K562 (cell line): ENCODE results near the gene HSDL2. TPM values are rescaled to one million over a fixed set of nuclear protein-coding genes. Genes with fewer than 3 reads are reported as not detected.

Experiments used
- ATAC-seq: fragments of 200-7000 bp; cut with Tn5 transposase; 3 replicates; pipeline ENCODE4 v1.9.1; 2020; ENCODE audit warnings: moderate library complexity
- BruUV-seq: library from RNA; stranded (reverse); fragments of 400-500 nt; replicated peaks from 2 replicates; lab custom pipeline; 2021; lab: Mats Ljungman, UMichigan
- CTCF ChIA-PET: fragments of 300-600 bp; formaldehyde crosslinking; extraction: SDS; loops from one replicate; lab custom pipeline; 2021; ENCODE audit warnings: low intra/inter-chr PET ratio; lab: Yijun Ruan, JAX
- POLR2A ChIA-PET: fragments of 300-600, 350-650 bp; sonication (Branson Sonifier 250); formaldehyde crosslinking; extraction: SDS; loops from one replicate; lab custom pipeline; 2021; ENCODE audit warnings: antibody characterized with exemption, inconsistent platforms; lab: Yijun Ruan, JAX
- DNase-seq, 4 experiments: peaks; one replicate each; pipeline versions ENCODE4 v3.0.0 to v3.0.0-alpha.2; 2011 to 2018; ENCODE audit warnings: low spot score in 3 of 4, mixed read lengths in 3 of 4; ENCODE audit errors: extremely low read depth in 1 of 4
- FAIRE-seq: peaks from 2 replicates; lab custom pipeline; 2011; peaks lifted over from hg19 to GRCh38; lab: Jason Lieb, UNC
- H2AFZ ChIP-seq: 2 replicates; pipeline ENCODE4 v1.6.0; 2011; ENCODE audit warnings: low read depth, low read length, control low read depth, inconsistent platforms
- H3K27ac ChIP-seq: fragments of 200-600 bp; 3 replicates; pipeline ENCODE4 v1.8.0; 2011; ENCODE audit warnings: low read depth, mild to moderate bottlenecking, control low read depth, inconsistent platforms, low read length, moderate library complexity, mixed read lengths; ENCODE audit errors: extremely low read depth
- H3K27me3 ChIP-seq, 2 experiments: fragments of 300-600 bp in 1 of 2; 2 replicates in 1 of 2; 3 replicates in 1 of 2; pipeline versions ENCODE4 v1.6.0 to v1.8.0; 2011; ENCODE audit warnings: inconsistent platforms in 2 of 2, low read length in 2 of 2, mild to moderate bottlenecking in 1 of 2, mixed read lengths in 1 of 2, moderate library complexity in 1 of 2; ENCODE audit not compliant: control insufficient read depth in 2 of 2, insufficient read depth in 2 of 2
- H3K36me3 ChIP-seq: fragments of 300-600 bp; 3 replicates; pipeline ENCODE4 v1.8.0; 2011; ENCODE audit warnings: mild to moderate bottlenecking, low read length, inconsistent platforms; ENCODE audit not compliant: control insufficient read depth, insufficient read depth
- H3K4me1 ChIP-seq, 2 experiments: fragments of 200-600 bp in 1 of 2; replicated peaks in 1 of 2; 2 replicates in 1 of 2; 3 replicates in 1 of 2; pipeline versions ENCODE4 v1.5.1 to v1.8.0; 2011; ENCODE audit warnings: inconsistent platforms in 2 of 2, low read length in 2 of 2, mild to moderate bottlenecking in 1 of 2, mixed read lengths in 1 of 2, moderate library complexity in 1 of 2; ENCODE audit not compliant: control insufficient read depth in 2 of 2, insufficient read depth in 2 of 2
- H3K4me2 ChIP-seq: 2 replicates; pipeline ENCODE4 v1.6.1; 2011; ENCODE audit warnings: low read length, control low read depth, inconsistent platforms, mixed read lengths; ENCODE audit not compliant: insufficient read depth
- H3K4me3 ChIP-seq: fragments of 200-600 bp; sonication (generic), shearing (Covaris generic); 2 replicates; pipeline ENCODE4 v1.5.1; 2016; ENCODE audit warnings: control low read depth, inconsistent platforms
- H3K79me2 ChIP-seq: fragments of 200-600 bp; 3 replicates; pipeline ENCODE4 v1.8.0; 2011; ENCODE audit warnings: low read length, inconsistent platforms; ENCODE audit not compliant: control insufficient read depth, insufficient read depth
- H3K9ac ChIP-seq, 2 experiments: 2 replicates each; pipeline versions ENCODE4 v1.6.0 to v1.6.1; 2011; ENCODE audit warnings: low read depth in 2 of 2, low read length in 2 of 2, control low read depth in 1 of 2, inconsistent platforms in 1 of 2, mild to moderate bottlenecking in 1 of 2, mixed read lengths in 1 of 2; ENCODE audit not compliant: insufficient read depth in 1 of 2
- H3K9me1 ChIP-seq: one replicate; pipeline ENCODE4 v1.6.0; 2011; ENCODE audit warnings: inconsistent platforms, mild to moderate bottlenecking, low read length, moderate library complexity; ENCODE audit not compliant: control insufficient read depth, insufficient read depth
- H3K9me3 ChIP-seq: replicated peaks from 2 replicates; pipeline ENCODE4 v1.5.1; 2011; ENCODE audit warnings: low read depth, low read length, inconsistent platforms; ENCODE audit not compliant: control insufficient read depth, insufficient read depth
- H4K20me1 ChIP-seq: replicated peaks from 2 replicates; pipeline ENCODE4 v1.6.1; 2011; ENCODE audit warnings: low read length, inconsistent platforms, mixed read lengths; ENCODE audit not compliant: control insufficient read depth, insufficient read depth
- BHLHE40 ChIP-seq: IDR thresholded peaks from 2 replicates; pipeline ENCODE4 v1.6.1; 2011; ENCODE audit warnings: low read length, improper control_type of control experiment
- HDAC6 ChIP-seq: IDR thresholded peaks from 2 replicates; pipeline ENCODE4 v1.6.1; 2012; ENCODE audit warnings: low read depth, mild to moderate bottlenecking, control low read depth, inconsistent platforms, low read length, moderate library complexity
- NR2F6 ChIP-seq: fragments of 450-650 bp; formaldehyde crosslinking; IDR thresholded peaks from 2 replicates; pipeline ENCODE4 v1.4.0; 2020; ENCODE audit warnings: mild to moderate bottlenecking
- XRCC3 ChIP-seq: fragments of 450-650 bp; IDR thresholded peaks from 2 replicates; pipeline ENCODE4 v1.6.1; 2017; ENCODE audit warnings: mild to moderate bottlenecking, moderate library complexity
- ZBTB5 ChIP-seq: fragments of 450-650 bp; IDR thresholded peaks from 2 replicates; pipeline ENCODE4 v1.6.1; 2017; ENCODE audit warnings: antibody characterized with exemption
- ZNF197 ChIP-seq: fragments of 200-800 bp; sonication (Bioruptor generic); IDR thresholded peaks from 2 replicates; pipeline ENCODE4 v1.6.1; 2016; ENCODE audit warnings: low read depth, missing genetic modification characterization, missing compliant biosample characterization
- ZNF695 ChIP-seq: fragments of 450-650 bp; formaldehyde crosslinking; IDR thresholded peaks from 2 replicates; pipeline ENCODE4 v1.4.0; 2020; ENCODE audit warnings: mild to moderate bottlenecking, moderate library complexity
- WGBS: fragments of 100-300 bp; shearing (Covaris generic); methylation state at CpG from one replicate; pipeline ENCODE4 v1.1.6; 2016; ENCODE audit warnings: low coverage, mixed read lengths; ENCODE audit not compliant: insufficient coverage; ENCODE audit errors: missing lambda C conversion rate; 5-methylcytosine and 5-hydroxymethylcytosine counted together
- in situ Hi-C: fragments of 300-500 bp; cut with MboI; formaldehyde crosslinking; loops from 4 replicates; pipeline ENCODE4 v1.15.0; 2018; ENCODE audit warnings: inconsistent platforms, mixed read lengths
- intact Hi-C: fragments of 100-400 bp; cut with micrococcal nuclease; formaldehyde crosslinking; loops from 2 replicates; pipeline ENCODE4 v1.14.2; 2022
- polyA plus RNA-seq, 8 experiments: library from polyadenylated mRNA; depleted of rRNA in 4 of 8; stranded (reverse) in 5 of 8; unstranded in 3 of 8; fragments of >200 nt; fragmentation: Nextera tagmentation in 2 of 8; fragmentation: Illumina TruSeq in 1 of 8; extraction: Ambion mirVana in 2 of 8; extraction: Trizol in 1 of 8; gene quantifications; 2 replicates each; pipeline versions ENCODE4 v1.2.1 to v1.2.3, GENCODE V29; 2011 to 2014; ENCODE audit warnings: inconsistent platforms in 1 of 8, missing spikeins in 1 of 8
- total RNA-seq, 7 experiments: library from RNA; depleted of rRNA in 6 of 7; stranded (reverse); fragments of >200 nt in 6 of 7; fragmentation: Illumina TruSeq in 2 of 7; extraction: Trizol in 2 of 7; gene quantifications; 2 replicates each; pipeline versions ENCODE4 v1.2.1 to v1.2.3, GENCODE V29; 2011 to 2021; ENCODE audit warnings: low replicate concordance in 1 of 7

HSDL2 gene
- total and polyA plus RNA-seq, 9 of the 15 experiments (the other 6 are each of a cell fraction or from before 2014, with no cell fraction given), result 22.8 to 74.1 (median 35.6) TPM

- Histone ChIP-seq H4K20me1 (no peaks in the 10 kb centered on the region), H3K4me1 (peaks cover 9 to 15% of the 10 kb centered on the region in 2 experiments), H3K36me3 (no peaks in the 10 kb centered on the region; the same call in 2 of the 3 replicates), H3K27me3 (no peaks in the 10 kb centered on the region), H3K79me2 (peaks cover 86% of the 10 kb centered on the region), H3K9ac (no peak overlapping the region), H3K4me3 (no peak overlapping the region), H3K4me2 (no peak overlapping the region), H3K27ac (no peak overlapping the region), H2AFZ (no peak overlapping the region), H3K9me1 (no peaks in the 10 kb centered on the region), H3K9me3 (no peaks in the 10 kb centered on the region)
- ChIA-PET CTCF (no interaction called here), POLR2A (interaction anchor here (1.0 kb wide), 1 partner anchor 9 kb away, joined by 5 read pairs; no protein-coding TSS in a partner anchor)
- in situ Hi-C loops (no loop called here), intact Hi-C loops (loop anchor here (10.0 kb wide), 1 partner anchor 209 kb away; the partner anchor contains the start of gene INIP)
- no peak for ATAC-seq
- no peak for FAIRE-seq
- no peak for DNase-seq
- no TSS peak for BruUV-seq
- TF ChIP-seq NR2F6 (no peak), ZBTB5 (no peak), ZNF197 (CRISPR knock-in tag) (no peak), XRCC3 (no peak), ZNF695 (CRISPR knock-in tag) (no peak), HDAC6 (no peak), BHLHE40 (no peak)
- 81% methylated on average over 4 of the region's 4 CpGs for WGBS
Measured at GRCh38 chr9:112505607-112506006, 125.7 kb downstream of the HSDL2 start.
